Measurements from ENCODE around the gene SULT1C3. TPM values are rescaled to one million over a fixed set of nuclear protein-coding genes. Genes with fewer than 3 reads are reported as not detected.
"Not testable (repeated sequence)": the region's sequence is repeated elsewhere in the genome, so short reads cannot be mapped to it uniquely, and the experiment has no call there.

Gene SULT1C3
- polyA plus RNA-seq, 1 donor = 0.46 TPM

DNA sequence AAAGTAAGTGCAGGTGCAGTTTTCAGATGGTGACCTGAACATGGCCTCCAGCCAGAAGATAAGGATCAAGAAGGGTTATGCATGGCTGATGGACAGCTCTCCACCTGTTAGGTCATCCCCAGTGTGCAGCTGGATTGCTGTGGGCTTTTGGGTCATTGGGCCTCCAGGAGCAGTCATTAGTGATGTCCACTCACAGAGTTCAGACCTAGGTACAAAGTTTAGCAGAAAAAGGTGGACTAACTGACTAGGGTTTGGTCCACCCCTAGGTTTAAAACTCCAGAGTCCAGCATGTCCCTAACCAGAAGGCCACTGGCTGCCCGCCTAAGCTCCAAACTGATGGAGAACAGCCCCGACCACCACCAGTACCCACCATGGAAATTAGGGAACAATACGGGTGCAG, 30.6 kb downstream of the SULT1C3 start:
- Histone ChIP-seq H3K9me3 (ENCODE audit: control insufficient read depth, low read depth, low read length) (no peaks in the 10 kb centered on the region), H3K4me1 (ENCODE audit: control insufficient read depth, insufficient read depth, low read length) (peaks cover 61% of the 10 kb centered on the region), H3K4me3 (ENCODE audit: low read length) (no peak overlapping the region), H3K36me3 (ENCODE audit: control insufficient read depth, insufficient read depth, low read length) (no peaks in the 10 kb centered on the region), H3K27me3 (ENCODE audit: control insufficient read depth, insufficient read depth, low read length) (no peaks in the 10 kb centered on the region), H3K27ac (ENCODE audit: low read length) (peak overlapping the region; percentile 90)
- DNase-seq = peak in 1 of 2 donors; percentile 22
- WGBS (ENCODE audit: insufficient coverage, low lambda C conversion rate) = no CpG with 5 or more reads among the region's 3 CpGs

DNA sequence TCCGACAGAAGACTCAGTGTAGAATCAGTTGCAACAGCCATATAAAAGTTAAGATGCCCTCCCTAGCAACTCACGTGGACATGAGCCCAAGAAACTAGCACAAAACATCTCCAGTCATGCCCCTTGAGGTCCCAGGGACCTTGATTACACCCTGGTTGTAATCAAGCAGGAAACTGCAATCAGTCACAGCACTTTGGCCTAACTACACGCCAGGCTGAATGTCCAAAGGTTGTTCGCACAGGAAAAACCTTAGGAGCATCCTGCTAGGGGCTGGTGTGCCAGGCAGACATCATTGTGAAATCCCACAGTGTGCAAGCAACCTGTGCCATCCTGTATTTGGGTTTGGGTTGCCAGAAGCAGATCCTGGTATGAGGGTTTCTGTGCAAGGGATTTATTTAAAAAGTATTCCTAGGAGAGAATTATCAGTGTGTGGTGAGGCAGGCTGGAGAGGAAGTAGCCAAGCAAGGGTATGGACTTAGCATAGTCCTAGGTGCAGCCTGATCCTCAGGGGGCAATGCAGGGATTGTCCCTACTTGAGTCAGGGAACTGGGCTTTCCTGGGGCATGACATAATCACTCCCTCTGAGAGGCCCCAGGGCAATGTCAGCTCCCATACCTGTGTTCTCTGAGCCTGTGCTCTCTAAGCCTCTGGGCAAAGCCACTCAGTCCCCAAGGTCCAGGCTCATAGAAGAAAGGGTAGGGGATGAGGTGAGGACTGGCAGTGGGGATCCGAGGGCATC, 31.2 kb downstream of the SULT1C3 start:
- DNase-seq = peak; percentile 93 to 98
- peak overlapping the region; percentile 90 for H3K27ac ChIP-seq (ENCODE audit: low read length)
- H3K36me3 ChIP-seq (ENCODE audit: control insufficient read depth, insufficient read depth, low read length) = no peaks in the 10 kb centered on the region
- H3K27me3 ChIP-seq (ENCODE audit: control insufficient read depth, insufficient read depth, low read length) = no peaks in the 10 kb centered on the region
- WGBS (ENCODE audit: insufficient coverage, low lambda C conversion rate) = no CpG with 5 or more reads among the region's 5 CpGs
- H3K4me1 ChIP-seq (ENCODE audit: control insufficient read depth, insufficient read depth, low read length) = peaks cover 56% of the 10 kb centered on the region
- no peaks in the 10 kb centered on the region for H3K9me3 ChIP-seq (ENCODE audit: control insufficient read depth, low read depth, low read length)
- no peak overlapping the region for H3K4me3 ChIP-seq (ENCODE audit: low read length)

DNA sequence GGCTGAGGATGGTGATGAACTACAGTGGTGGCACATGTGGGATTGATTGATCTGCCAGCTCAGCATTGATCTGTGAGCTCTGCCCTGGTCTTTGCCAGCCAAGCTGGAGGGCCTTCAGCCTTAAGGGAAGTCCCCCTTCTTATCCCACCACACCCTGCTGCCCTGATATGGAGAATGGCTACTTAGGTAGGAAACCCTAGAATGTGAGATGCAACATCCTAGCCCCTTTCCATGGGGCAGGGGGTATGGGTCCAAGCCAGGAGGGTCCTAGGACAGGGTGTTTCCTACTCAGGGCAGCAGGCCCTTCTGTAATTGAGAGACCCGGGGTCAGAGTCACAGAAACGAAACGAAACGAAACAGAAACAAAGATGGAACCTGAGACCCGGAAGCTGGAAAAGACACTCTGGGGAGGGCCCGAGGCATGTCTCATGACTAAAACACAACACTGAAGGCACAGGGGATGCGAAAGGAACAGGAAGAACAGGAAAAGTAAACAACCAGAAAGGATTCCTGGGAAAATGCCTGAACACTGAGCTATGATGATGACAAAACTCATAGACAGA, 32.0 kb downstream of the SULT1C3 start:
- Histone ChIP-seq H3K9me3 (ENCODE audit: control insufficient read depth, low read depth, low read length) (no peaks in the 10 kb centered on the region), H3K27me3 (ENCODE audit: control insufficient read depth, insufficient read depth, low read length) (no peaks in the 10 kb centered on the region), H3K4me3 (ENCODE audit: low read length) (no peak overlapping the region), H3K27ac (ENCODE audit: low read length) (peak overlapping the region; percentile 90), H3K36me3 (ENCODE audit: control insufficient read depth, insufficient read depth, low read length) (no peaks in the 10 kb centered on the region), H3K4me1 (ENCODE audit: control insufficient read depth, insufficient read depth, low read length) (peaks cover 51% of the 10 kb centered on the region)
- 90% methylated on average over 4 of the region's 7 CpGs for WGBS (ENCODE audit: insufficient coverage, low lambda C conversion rate)
- peak; percentile 61 to 78 for DNase-seq

DNA sequence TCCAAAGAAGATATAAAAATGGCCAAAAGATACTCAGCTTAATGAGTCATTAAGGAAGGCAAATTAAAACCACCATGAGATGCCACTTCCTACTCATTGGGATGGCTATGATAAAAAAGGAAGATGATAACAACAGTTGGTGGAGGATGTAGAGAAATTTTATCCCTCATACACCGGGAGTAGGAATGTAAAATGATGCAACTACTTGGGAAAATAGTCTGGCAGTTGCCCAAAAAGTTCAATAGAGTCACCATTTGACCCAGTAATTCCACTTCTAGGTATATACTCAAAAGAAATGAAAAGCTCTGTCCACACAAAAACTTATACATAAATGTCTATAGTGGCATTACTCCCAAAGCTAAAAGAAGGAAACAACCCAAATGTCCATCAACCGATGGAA, 38.9 kb downstream of the SULT1C3 start:
- Histone ChIP-seq H3K27ac (ENCODE audit: low read length) (no peak overlapping the region), H3K4me3 (ENCODE audit: low read length) (no peak overlapping the region), H3K27me3 (ENCODE audit: control insufficient read depth, insufficient read depth, low read length) (no peaks in the 10 kb centered on the region), H3K36me3 (ENCODE audit: control insufficient read depth, insufficient read depth, low read length) (no peaks in the 10 kb centered on the region), H3K9me3 (ENCODE audit: control insufficient read depth, low read depth, low read length) (no peaks in the 10 kb centered on the region), H3K4me1 (ENCODE audit: control insufficient read depth, insufficient read depth, low read length) (no peaks in the 10 kb centered on the region)
- WGBS (ENCODE audit: insufficient coverage, low lambda C conversion rate) = 80% methylated on average over 2 of the region's 2 CpGs
- no peak for DNase-seq

DNA sequence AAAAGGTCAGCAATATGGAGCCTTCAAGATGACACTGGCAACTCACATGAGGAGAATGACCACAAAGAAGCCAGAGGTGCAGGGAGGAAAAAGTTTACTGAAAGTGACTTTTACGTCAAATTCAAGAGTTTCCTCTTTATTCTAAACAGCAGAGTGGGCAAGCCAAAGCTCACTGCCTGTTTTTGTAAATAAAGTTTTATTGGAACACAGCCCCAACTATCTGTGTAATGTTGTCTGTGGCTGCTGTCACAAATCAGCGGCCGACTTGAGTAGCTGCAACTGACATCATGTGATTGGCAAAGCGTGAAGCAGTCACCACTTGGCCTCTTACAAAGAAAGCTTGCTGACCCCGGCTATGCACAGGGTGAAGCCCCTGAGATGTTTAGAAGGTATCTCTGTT, 39.7 kb downstream of the SULT1C3 start:
- no peaks in the 10 kb centered on the region for H3K9me3 ChIP-seq (ENCODE audit: control insufficient read depth, low read depth, low read length)
- no peak for DNase-seq
- H3K4me1 ChIP-seq (ENCODE audit: control insufficient read depth, insufficient read depth, low read length) = no peaks in the 10 kb centered on the region
- no peaks in the 10 kb centered on the region for H3K27me3 ChIP-seq (ENCODE audit: control insufficient read depth, insufficient read depth, low read length)
- whole genome bisulfite sequencing (ENCODE audit: insufficient coverage, low lambda C conversion rate) = 80% methylated on average over 1 of the region's 5 CpGs
- H3K4me3 ChIP-seq (ENCODE audit: low read length) = no peak overlapping the region
- no peak overlapping the region for H3K27ac ChIP-seq (ENCODE audit: low read length)
- no peaks in the 10 kb centered on the region for H3K36me3 ChIP-seq (ENCODE audit: control insufficient read depth, insufficient read depth, low read length)

DNA sequence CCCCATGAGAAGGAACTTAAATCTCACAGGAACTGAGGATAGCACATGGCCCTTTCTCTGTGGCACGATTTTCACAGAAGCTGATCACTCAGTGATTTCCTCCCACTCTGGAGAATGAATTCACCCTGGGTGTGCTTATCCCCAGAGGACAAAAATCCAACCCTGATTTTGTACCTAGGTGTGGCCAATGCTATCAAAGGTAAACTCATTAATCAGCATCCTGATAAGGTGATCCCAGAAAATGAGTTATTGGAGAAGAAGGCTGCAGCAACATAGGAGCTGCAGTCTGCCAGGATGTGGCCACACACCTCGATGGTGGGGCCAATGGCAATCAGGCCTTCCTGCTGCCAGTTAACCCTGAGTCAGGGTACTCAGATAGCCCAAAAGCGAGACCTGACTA, 40.7 kb downstream of the SULT1C3 start:
- peak in 1 of 2 donors; percentile 62 for DNase-seq
- peaks cover 7% of the 10 kb centered on the region for H3K4me1 ChIP-seq (ENCODE audit: control insufficient read depth, insufficient read depth, low read length)
- H3K36me3 ChIP-seq (ENCODE audit: control insufficient read depth, insufficient read depth, low read length) = no peaks in the 10 kb centered on the region
- no peak overlapping the region for H3K27ac ChIP-seq (ENCODE audit: low read length)
- H3K9me3 ChIP-seq (ENCODE audit: control insufficient read depth, low read depth, low read length) = no peaks in the 10 kb centered on the region
- WGBS (ENCODE audit: insufficient coverage, low lambda C conversion rate) = no CpG with 5 or more reads among the region's 3 CpGs
- no peaks in the 10 kb centered on the region for H3K27me3 ChIP-seq (ENCODE audit: control insufficient read depth, insufficient read depth, low read length)
- H3K4me3 ChIP-seq (ENCODE audit: low read length) = no peak overlapping the region

DNA sequence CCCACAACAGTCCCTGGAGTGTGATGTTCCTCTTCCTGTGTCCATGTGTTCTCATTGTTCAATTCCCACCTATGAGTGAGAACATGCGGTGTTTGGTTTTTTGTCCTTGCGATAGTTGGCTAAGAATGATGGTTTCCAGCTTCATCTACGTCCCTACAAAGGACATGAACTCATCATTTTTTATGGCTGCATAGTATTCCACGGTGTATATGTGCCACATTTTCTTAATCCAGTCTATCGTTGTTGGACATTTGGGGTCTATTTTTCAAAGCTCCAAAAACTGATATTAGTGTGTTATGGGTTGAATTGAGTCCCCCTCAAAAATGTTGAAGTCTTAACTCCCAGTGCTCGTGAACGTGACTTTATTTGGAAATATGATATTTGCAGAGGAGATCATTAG, 44.8 kb downstream of the SULT1C3 start:
- WGBS (ENCODE audit: insufficient coverage, low lambda C conversion rate) = 83% methylated on average over 1 of the region's 7 CpGs
- DNase-seq; H3K27me3 ChIP-seq (ENCODE audit: control insufficient read depth, insufficient read depth, low read length); H3K36me3 ChIP-seq (ENCODE audit: control insufficient read depth, insufficient read depth, low read length); H3K9me3 ChIP-seq (ENCODE audit: control insufficient read depth, low read depth, low read length); H3K4me3 ChIP-seq (ENCODE audit: low read length); H3K27ac ChIP-seq (ENCODE audit: low read length): not testable (repeated sequence)
- H3K4me1 ChIP-seq (ENCODE audit: control insufficient read depth, insufficient read depth, low read length) = peaks cover 31% of the 10 kb centered on the region

DNA sequence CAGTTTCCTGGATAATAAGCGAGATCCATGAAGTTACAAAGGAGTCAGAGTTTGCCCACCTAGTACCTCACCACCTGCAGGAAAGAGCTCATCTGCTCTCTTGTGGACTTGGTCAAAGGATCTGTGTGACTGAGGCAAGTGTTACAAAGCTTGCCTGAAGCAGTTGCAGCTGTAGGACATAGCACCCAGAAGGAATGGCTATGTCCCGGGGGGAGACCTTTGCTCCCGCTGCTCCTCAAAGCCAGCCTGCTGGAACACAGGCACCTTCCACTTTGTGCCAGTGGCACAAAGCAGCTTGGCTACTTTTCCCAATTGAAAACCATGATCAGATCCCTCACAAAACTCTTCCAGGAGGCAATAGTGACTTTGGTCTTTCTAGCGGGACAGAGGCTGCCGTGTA, 45.8 kb downstream of the SULT1C3 start:
- no peaks in the 10 kb centered on the region for H3K27me3 ChIP-seq (ENCODE audit: control insufficient read depth, insufficient read depth, low read length)
- no peak overlapping the region for H3K4me3 ChIP-seq (ENCODE audit: low read length)
- no peaks in the 10 kb centered on the region for H3K9me3 ChIP-seq (ENCODE audit: control insufficient read depth, low read depth, low read length)
- no CpG with 5 or more reads among the region's 5 CpGs for WGBS (ENCODE audit: insufficient coverage, low lambda C conversion rate)
- DNase-seq = peak in 1 of 2 donors; percentile 57
- H3K4me1 ChIP-seq (ENCODE audit: control insufficient read depth, insufficient read depth, low read length) = peaks cover 37% of the 10 kb centered on the region
- H3K36me3 ChIP-seq (ENCODE audit: control insufficient read depth, insufficient read depth, low read length) = no peaks in the 10 kb centered on the region
- H3K27ac ChIP-seq (ENCODE audit: low read length) = peak overlapping the region; percentile 23

DNA sequence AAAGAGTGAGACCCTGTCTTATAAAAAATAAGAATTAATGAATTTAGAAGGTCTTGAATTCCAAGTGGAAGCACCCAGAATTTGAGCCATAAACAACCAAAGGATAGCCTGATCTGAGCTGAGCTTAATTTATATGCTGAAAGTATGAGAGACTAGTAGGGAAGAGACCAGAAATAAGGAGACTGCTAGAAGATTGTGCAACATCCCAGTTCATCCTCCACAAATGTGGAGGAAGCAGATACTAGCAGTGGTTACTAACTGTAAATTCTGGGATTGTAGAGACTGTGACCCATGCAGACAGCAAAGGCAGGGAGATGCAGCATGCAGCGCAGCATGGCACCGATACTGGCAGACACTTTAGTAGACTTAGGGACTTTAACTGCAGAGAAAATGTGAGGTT, 47.4 kb downstream of the SULT1C3 start:
- no CpG with 5 or more reads among the region's 2 CpGs for WGBS (ENCODE audit: insufficient coverage, low lambda C conversion rate)
- Histone ChIP-seq H3K36me3 (ENCODE audit: control insufficient read depth, insufficient read depth, low read length) (peaks cover 3% of the 10 kb centered on the region), H3K4me3 (ENCODE audit: low read length) (no peak overlapping the region), H3K9me3 (ENCODE audit: control insufficient read depth, low read depth, low read length) (no peaks in the 10 kb centered on the region), H3K4me1 (ENCODE audit: control insufficient read depth, insufficient read depth, low read length) (peaks cover 37% of the 10 kb centered on the region), H3K27me3 (ENCODE audit: control insufficient read depth, insufficient read depth, low read length) (no peaks in the 10 kb centered on the region), H3K27ac (ENCODE audit: low read length) (peak overlapping the region; percentile 61)
- DNase-seq = no peak

DNA sequence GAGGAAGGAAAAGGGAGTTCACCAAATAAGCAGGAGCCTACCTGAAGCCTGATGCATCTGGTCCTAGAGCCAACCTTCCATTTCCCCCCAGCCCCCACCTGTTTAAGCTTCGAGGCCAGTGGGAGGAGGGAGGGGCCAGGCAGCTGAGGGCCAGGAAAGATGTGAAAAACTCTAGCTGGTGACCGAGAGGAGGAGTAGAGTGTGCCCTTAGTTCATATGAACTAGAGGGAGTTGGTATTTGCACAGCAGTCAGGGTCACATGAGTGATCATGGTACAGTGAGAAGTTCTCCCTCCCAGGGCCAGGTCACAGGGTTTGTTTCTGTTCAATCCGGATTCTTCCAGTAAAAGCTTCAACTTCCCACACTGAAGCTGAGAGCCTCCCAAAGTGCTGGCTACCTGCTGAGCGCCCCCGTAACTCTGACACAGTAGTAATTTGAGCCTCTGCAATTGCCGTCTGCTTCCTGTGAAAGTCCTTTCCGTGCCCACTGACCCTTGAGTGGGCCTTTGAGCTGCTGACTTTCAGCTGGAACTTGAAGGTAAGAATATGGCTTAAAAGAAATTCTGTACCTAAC, 48.9 kb downstream of the SULT1C3 start, which contains the start of gene SULT1C2:
TSS of gene SULT1C2 (plus strand) at position 362 of the 573 bp plus-strand sequence. CDS start 4,773 bp downstream, outside the sequence.
- H3K27ac ChIP-seq (ENCODE audit: low read length) = peak within 1 kb of the TSS; percentile 95

More for the DNA sequence above, 48.9 kb downstream of the SULT1C3 start, which contains the start of gene SULT1C2:
- no CpG with 5 or more reads among the region's 7 CpGs for WGBS (ENCODE audit: insufficient coverage, low lambda C conversion rate)
- Histone ChIP-seq H3K27me3 (ENCODE audit: control insufficient read depth, insufficient read depth, low read length) (no peaks in the 10 kb centered on the region), H3K36me3 (ENCODE audit: control insufficient read depth, insufficient read depth, low read length) (peaks cover 8% of the 10 kb centered on the region), H3K4me3 (ENCODE audit: low read length) (peak within 1 kb of the TSS; percentile 54), H3K4me1 (ENCODE audit: control insufficient read depth, insufficient read depth, low read length) (peaks cover 39% of the 10 kb centered on the region), H3K9me3 (ENCODE audit: control insufficient read depth, low read depth, low read length) (no peaks in the 10 kb centered on the region)
- DNase-seq = peak; percentile 93 to 97

Data from large intestine (tissue), 3 donors.